K562 (cell line): ENCODE data around the gene SLC28A1. TPM values are rescaled to one million over a fixed set of nuclear protein-coding genes. Genes with fewer than 3 reads are reported as not detected.

Experiments used
- ATAC-seq: fragments of 200-7000 bp; cut with Tn5 transposase; 3 replicates; pipeline ENCODE4 v1.9.1; 2020; ENCODE audit warnings: moderate library complexity
- BruUV-seq: library from RNA; stranded (reverse); fragments of 400-500 nt; replicated peaks from 2 replicates; lab custom pipeline; 2021; lab: Mats Ljungman, UMichigan
- CTCF ChIA-PET: fragments of 300-600 bp; formaldehyde crosslinking; extraction: SDS; loops from one replicate; lab custom pipeline; 2021; ENCODE audit warnings: low intra/inter-chr PET ratio; lab: Yijun Ruan, JAX
- POLR2A ChIA-PET: fragments of 300-600, 350-650 bp; sonication (Branson Sonifier 250); formaldehyde crosslinking; extraction: SDS; loops from one replicate; lab custom pipeline; 2021; ENCODE audit warnings: antibody characterized with exemption, inconsistent platforms; lab: Yijun Ruan, JAX
- DNase-seq, 4 experiments: peaks; one replicate each; pipeline versions ENCODE4 v3.0.0 to v3.0.0-alpha.2; 2011 to 2018; ENCODE audit warnings: low spot score in 3 of 4, mixed read lengths in 3 of 4; ENCODE audit errors: extremely low read depth in 1 of 4
- FAIRE-seq: peaks from 2 replicates; lab custom pipeline; 2011; peaks lifted over from hg19 to GRCh38; lab: Jason Lieb, UNC
- H2AFZ ChIP-seq: 2 replicates; pipeline ENCODE4 v1.6.0; 2011; ENCODE audit warnings: low read depth, low read length, control low read depth, inconsistent platforms
- H3K27ac ChIP-seq: fragments of 200-600 bp; 3 replicates; pipeline ENCODE4 v1.8.0; 2011; ENCODE audit warnings: low read depth, mild to moderate bottlenecking, control low read depth, inconsistent platforms, low read length, moderate library complexity, mixed read lengths; ENCODE audit errors: extremely low read depth
- H3K27me3 ChIP-seq, 2 experiments: fragments of 300-600 bp in 1 of 2; 2 replicates in 1 of 2; 3 replicates in 1 of 2; pipeline versions ENCODE4 v1.6.0 to v1.8.0; 2011; ENCODE audit warnings: inconsistent platforms in 2 of 2, low read length in 2 of 2, mild to moderate bottlenecking in 1 of 2, mixed read lengths in 1 of 2, moderate library complexity in 1 of 2; ENCODE audit not compliant: control insufficient read depth in 2 of 2, insufficient read depth in 2 of 2
- H3K36me3 ChIP-seq: fragments of 300-600 bp; 3 replicates; pipeline ENCODE4 v1.8.0; 2011; ENCODE audit warnings: mild to moderate bottlenecking, low read length, inconsistent platforms; ENCODE audit not compliant: control insufficient read depth, insufficient read depth
- H3K4me1 ChIP-seq, 2 experiments: fragments of 200-600 bp in 1 of 2; replicated peaks in 1 of 2; 2 replicates in 1 of 2; 3 replicates in 1 of 2; pipeline versions ENCODE4 v1.5.1 to v1.8.0; 2011; ENCODE audit warnings: inconsistent platforms in 2 of 2, low read length in 2 of 2, mild to moderate bottlenecking in 1 of 2, mixed read lengths in 1 of 2, moderate library complexity in 1 of 2; ENCODE audit not compliant: control insufficient read depth in 2 of 2, insufficient read depth in 2 of 2
- H3K4me2 ChIP-seq: 2 replicates; pipeline ENCODE4 v1.6.1; 2011; ENCODE audit warnings: low read length, control low read depth, inconsistent platforms, mixed read lengths; ENCODE audit not compliant: insufficient read depth
- H3K4me3 ChIP-seq: fragments of 200-600 bp; sonication (generic), shearing (Covaris generic); 2 replicates; pipeline ENCODE4 v1.5.1; 2016; ENCODE audit warnings: control low read depth, inconsistent platforms
- H3K79me2 ChIP-seq: fragments of 200-600 bp; 3 replicates; pipeline ENCODE4 v1.8.0; 2011; ENCODE audit warnings: low read length, inconsistent platforms; ENCODE audit not compliant: control insufficient read depth, insufficient read depth
- H3K9ac ChIP-seq, 2 experiments: 2 replicates each; pipeline versions ENCODE4 v1.6.0 to v1.6.1; 2011; ENCODE audit warnings: low read depth in 2 of 2, low read length in 2 of 2, control low read depth in 1 of 2, inconsistent platforms in 1 of 2, mild to moderate bottlenecking in 1 of 2, mixed read lengths in 1 of 2; ENCODE audit not compliant: insufficient read depth in 1 of 2
- H3K9me1 ChIP-seq: one replicate; pipeline ENCODE4 v1.6.0; 2011; ENCODE audit warnings: inconsistent platforms, mild to moderate bottlenecking, low read length, moderate library complexity; ENCODE audit not compliant: control insufficient read depth, insufficient read depth
- H3K9me3 ChIP-seq: replicated peaks from 2 replicates; pipeline ENCODE4 v1.5.1; 2011; ENCODE audit warnings: low read depth, low read length, inconsistent platforms; ENCODE audit not compliant: control insufficient read depth, insufficient read depth
- H4K20me1 ChIP-seq: replicated peaks from 2 replicates; pipeline ENCODE4 v1.6.1; 2011; ENCODE audit warnings: low read length, inconsistent platforms, mixed read lengths; ENCODE audit not compliant: control insufficient read depth, insufficient read depth
- CUX1 ChIP-seq: fragments of 200-800 bp; sonication (Bioruptor generic); IDR thresholded peaks from 2 replicates; pipeline ENCODE4 v1.6.1; 2016; ENCODE audit warnings: missing genetic modification characterization, missing compliant biosample characterization
- ESRRA ChIP-seq: fragments of 450-650 bp; IDR thresholded peaks from 2 replicates; pipeline ENCODE4 v1.6.1; 2014; ENCODE audit warnings: low read depth, mild to moderate bottlenecking, moderate library complexity, borderline replicate concordance
- GABPB2 ChIP-seq: fragments of 250-450 bp; sonication (Bioruptor Pico); conservative IDR thresholded peaks from 2 replicates; pipeline ENCODE4 v1.5.1; 2021; ENCODE audit warnings: mild to moderate bottlenecking
- KDM1A ChIP-seq, 2 experiments: fragments of 450-650 bp; IDR thresholded peaks; 2 replicates each; pipeline ENCODE4 v1.6.1; 2016; ENCODE audit warnings: mild to moderate bottlenecking in 2 of 2
- RCOR1 ChIP-seq, 2 experiments: IDR thresholded peaks; 2 replicates each; pipeline ENCODE4 v1.6.1; 2012; ENCODE audit warnings: low read depth in 2 of 2, low read length in 2 of 2, borderline replicate concordance in 1 of 2, improper control_type of control experiment in 1 of 2
- SLC30A9 ChIP-seq: fragments of 250-450 bp; sonication (Bioruptor Pico); IDR thresholded peaks from 2 replicates; pipeline ENCODE4 v1.8.0; 2022; ENCODE audit warnings: mild to moderate bottlenecking, moderate library complexity
- TAF7 ChIP-seq: fragments of 450-650 bp; IDR thresholded peaks from 2 replicates; pipeline ENCODE4 v1.6.1; 2016; ENCODE audit warnings: missing genetic modification characterization, missing compliant biosample characterization
- TRIM25 ChIP-seq: fragments of 450-650 bp; IDR thresholded peaks from 2 replicates; pipeline ENCODE4 v1.7.0; 2016; ENCODE audit warnings: borderline replicate concordance
- ZBTB49 ChIP-seq: sonication (generic); formaldehyde crosslinking; IDR thresholded peaks from 2 replicates; pipeline ENCODE4 v1.8.0; 2022; ENCODE audit warnings: missing genetic modification reagents, mild to moderate bottlenecking, borderline replicate concordance
- ZNF165 ChIP-seq: fragments of 250-450 bp; sonication (Bioruptor Pico); IDR thresholded peaks from 2 replicates; pipeline ENCODE4 v1.4.0; 2020; ENCODE audit warnings: borderline replicate concordance
- WGBS: fragments of 100-300 bp; shearing (Covaris generic); methylation state at CpG from one replicate; pipeline ENCODE4 v1.1.6; 2016; ENCODE audit warnings: low coverage, mixed read lengths; ENCODE audit not compliant: insufficient coverage; ENCODE audit errors: missing lambda C conversion rate; 5-methylcytosine and 5-hydroxymethylcytosine counted together
- in situ Hi-C: fragments of 300-500 bp; cut with MboI; formaldehyde crosslinking; loops from 4 replicates; pipeline ENCODE4 v1.15.0; 2018; ENCODE audit warnings: inconsistent platforms, mixed read lengths
- intact Hi-C: fragments of 100-400 bp; cut with micrococcal nuclease; formaldehyde crosslinking; loops from 2 replicates; pipeline ENCODE4 v1.14.2; 2022
- polyA plus RNA-seq, 8 experiments: library from polyadenylated mRNA; depleted of rRNA in 4 of 8; stranded (reverse) in 5 of 8; unstranded in 3 of 8; fragments of >200 nt; fragmentation: Nextera tagmentation in 2 of 8; fragmentation: Illumina TruSeq in 1 of 8; extraction: Ambion mirVana in 2 of 8; extraction: Trizol in 1 of 8; gene quantifications; 2 replicates each; pipeline versions ENCODE4 v1.2.1 to v1.2.3, GENCODE V29; 2011 to 2014; ENCODE audit warnings: inconsistent platforms in 1 of 8, missing spikeins in 1 of 8
- total RNA-seq, 7 experiments: library from RNA; depleted of rRNA in 6 of 7; stranded (reverse); fragments of >200 nt in 6 of 7; fragmentation: Illumina TruSeq in 2 of 7; extraction: Trizol in 2 of 7; gene quantifications; 2 replicates each; pipeline versions ENCODE4 v1.2.1 to v1.2.3, GENCODE V29; 2011 to 2021; ENCODE audit warnings: low replicate concordance in 1 of 7

The SLC28A1 gene
- total and polyA plus RNA-seq, 9 of the 15 experiments (the other 6 are each of a cell fraction or from before 2014, with no cell fraction given): 0.04 TPM; not detected in 8

GRCh38 chr15:84979651-84980050 lies 95.2 kb downstream of the SLC28A1 start:
- ATAC-seq (peak; percentile 6), DNase-seq (peak; percentile 58 to 70 (median 64)), FAIRE-seq (peak; percentile 73)
- CTCF ChIA-PET: no interaction called here
- Histone ChIP-seq H3K27me3 (no peaks in the 10 kb centered on the region), H3K9me1 (no peaks in the 10 kb centered on the region), H3K36me3 (no peaks in the 10 kb centered on the region), H3K4me1 (peaks cover 23 to 38% of the 10 kb centered on the region in 2 experiments), H4K20me1 (peaks cover 3% of the 10 kb centered on the region; the same call in 1 of the 2 replicates), H2AFZ (peak overlapping the region; percentile 92), H3K79me2 (peaks cover 31% of the 10 kb centered on the region), H3K27ac (no peak overlapping the region; the same call in 2 of the 3 replicates), H3K9ac (peak overlapping the region; percentile 78 to 83; a peak in 3 of 4 replicates), H3K4me3 (peak overlapping the region; percentile 71; the same call in 1 of the 2 replicates), H3K4me2 (peak overlapping the region; percentile 87), H3K9me3 (no peaks in the 10 kb centered on the region)
- intact Hi-C loops: loop anchor here (2.0 kb wide), 2 partner anchors 25 to 65 kb away; no protein-coding TSS in a partner anchor
- 11% methylated on average over 16 of the region's 16 CpGs for WGBS
- no TSS peak for BruUV-seq
- POLR2A ChIA-PET: interaction anchor here (0.7 to 0.9 kb wide), 3 partner anchors 8 to 71 kb away, joined by 3 read pairs; no protein-coding TSS in a partner anchor
- in situ Hi-C loops: no loop called here
- TF ChIP-seq GABPB2 (CRISPR knock-in tag) (no peak), ZBTB49 (CRISPR knock-in tag) (no peak), ESRRA (peak; percentile 27; the same call in 1 of the 2 replicates), TRIM25 (no peak), CUX1 (no peak), TAF7 (no peak), ZNF165 (CRISPR knock-in tag) (peak; percentile 42; the same call in 1 of the 2 replicates), RCOR1 (IDR thresholded peaks at IDR 0.05; ENCODE audit: borderline replicate concordance in 1 of 2, low read depth in 2 of 2, low read length in 2 of 2) (0 out of 4 replicates have a peak, but pooled peaks of 1 of the 2 experiments have one; percentile 5), SLC30A9 (CRISPR knock-in tag) (no peak), KDM1A (IDR thresholded peaks at IDR 0.05) (peak; percentile 26 to 34; a peak in 1 of 4 replicates)
